Osteocyte (in vitro differentiated cells): ENCODE measurements around the gene SP4. TPM values are rescaled to one million over a fixed set of nuclear protein-coding genes. Genes with fewer than 3 reads are reported as not detected.

Source experiments
- DNase-seq: peaks from one replicate; pipeline ENCODE4 v3.0.0; 2021; ENCODE audit warnings: mixed read lengths; ENCODE audit not compliant: unreplicated experiment; ENCODE audit errors: extremely low spot score
- H3K27ac Mint-ChIP-seq: one replicate; pipeline ENCODE4 v1.8.0; 2021; ENCODE audit warnings: mild to moderate bottlenecking, mixed read lengths; ENCODE audit not compliant: unreplicated experiment
- H3K27me3 Mint-ChIP-seq: one replicate; pipeline ENCODE4 v1.8.0; 2021; ENCODE audit warnings: mixed read lengths; ENCODE audit not compliant: unreplicated experiment
- H3K36me3 Mint-ChIP-seq: one replicate; pipeline ENCODE4 v1.8.0; 2021; ENCODE audit warnings: mixed read lengths; ENCODE audit not compliant: unreplicated experiment
- H3K4me1 Mint-ChIP-seq: one replicate; pipeline ENCODE4 v1.8.0; 2021; ENCODE audit warnings: mixed read lengths; ENCODE audit not compliant: unreplicated experiment
- H3K4me3 Mint-ChIP-seq: one replicate; pipeline ENCODE4 v1.8.0; 2021; ENCODE audit warnings: mild to moderate bottlenecking, moderate library complexity, mixed read lengths; ENCODE audit not compliant: unreplicated experiment
- H3K9me3 Mint-ChIP-seq: one replicate; pipeline ENCODE4 v1.8.0; 2021; ENCODE audit warnings: mixed read lengths; ENCODE audit not compliant: unreplicated experiment
- CTCF ChIP-seq: fragments of 200-600 bp; sonication (generic); IDR thresholded peaks from 2 replicates; pipeline ENCODE4 v1.5.0; 2021; ENCODE audit warnings: antibody characterized with exemption, mild to moderate bottlenecking, moderate library complexity
- total RNA-seq: library from RNA; stranded (reverse); gene quantifications from 2 replicates; pipeline ENCODE4 v1.2.1, GENCODE V29; 2021

The SP4 gene
- total RNA-seq, 1 donor from 2014 or later = 6.4 TPM

GRCh38 chr7:21469894-21470293, 42.0 kb downstream of the SP4 start:
- no peak for DNase-seq
- no peaks in the 10 kb centered on the region for H3K27me3 Mint-ChIP-seq
- H3K4me1 Mint-ChIP-seq = no peaks in the 10 kb centered on the region
- no peaks in the 10 kb centered on the region for H3K9me3 Mint-ChIP-seq
- no peak overlapping the region for H3K27ac Mint-ChIP-seq
- H3K4me3 Mint-ChIP-seq = no peak overlapping the region
- no peak for TF ChIP-seq CTCF
- no peaks in the 10 kb centered on the region for H3K36me3 Mint-ChIP-seq

- Mint-ChIP-seq H3K27me3 (no peaks in the 10 kb centered on the region), H3K36me3 (no peaks in the 10 kb centered on the region), H3K9me3 (no peaks in the 10 kb centered on the region), H3K4me1 (no peaks in the 10 kb centered on the region), H3K4me3 (no peak overlapping the region), H3K27ac (no peak overlapping the region)
- DNase-seq = no peak
- TF ChIP-seq CTCF = no peak
Observed at GRCh38 chr7:21472029-21472428, 44.1 kb downstream of the SP4 start.

GRCh38 chr7:21476429-21476828, 48.5 kb downstream of the SP4 start:
- no peaks in the 10 kb centered on the region for H3K4me1 Mint-ChIP-seq
- no peak overlapping the region for H3K4me3 Mint-ChIP-seq
- no peak for DNase-seq
- peaks cover 5% of the 10 kb centered on the region for H3K36me3 Mint-ChIP-seq
- H3K27ac Mint-ChIP-seq = no peak overlapping the region
- no peaks in the 10 kb centered on the region for H3K9me3 Mint-ChIP-seq
- no peaks in the 10 kb centered on the region for H3K27me3 Mint-ChIP-seq
- TF ChIP-seq CTCF = no peak

GRCh38 chr7:21480693-21481403, 53.0 kb downstream of the SP4 start:
- Mint-ChIP-seq H3K4me3 (no peak overlapping the region), H3K36me3 (peaks cover 6% of the 10 kb centered on the region), H3K4me1 (no peaks in the 10 kb centered on the region), H3K9me3 (no peaks in the 10 kb centered on the region), H3K27ac (no peak overlapping the region), H3K27me3 (no peaks in the 10 kb centered on the region)
- no peak for TF ChIP-seq CTCF
- DNase-seq = no peak

GRCh38 chr7:21486511-21486910, 58.6 kb downstream of the SP4 start:
- Mint-ChIP-seq H3K27me3 (no peaks in the 10 kb centered on the region), H3K36me3 (peaks cover 10% of the 10 kb centered on the region), H3K27ac (no peak overlapping the region), H3K4me1 (no peaks in the 10 kb centered on the region), H3K4me3 (no peak overlapping the region), H3K9me3 (peaks cover 8% of the 10 kb centered on the region)
- no peak for DNase-seq
- no peak for TF ChIP-seq CTCF
